ENCODE results near the gene RAB11FIP4. TPM values are rescaled to one million over a fixed set of nuclear protein-coding genes. Genes with fewer than 3 reads are reported as not detected.

The RAB11FIP4 gene
- total RNA-seq, 1 donor from 2014 or later, result 28.6 TPM

GRCh38 chr17:31581491-31581890 is 190.0 kb downstream of the RAB11FIP4 start:
- intact Hi-C loops (cut with micrococcal nuclease), result no loop called here

GRCh38 chr17:31582151-31582907 is 190.9 kb downstream of the RAB11FIP4 start:
- intact Hi-C loops (cut with micrococcal nuclease), result no loop called here

GRCh38 chr17:31583772-31584356 is 192.4 kb downstream of the RAB11FIP4 start:
- intact Hi-C loops (cut with micrococcal nuclease), result no loop called here

GRCh38 chr17:31584438-31585279 is 193.2 kb downstream of the RAB11FIP4 start:
- intact Hi-C loops (cut with micrococcal nuclease), result no loop called here

GRCh38 chr17:31585280-31585630 is 193.8 kb downstream of the RAB11FIP4 start:
- intact Hi-C loops (cut with micrococcal nuclease), result no loop called here

- intact Hi-C loops (cut with micrococcal nuclease), result no loop called here
These were observed 195.5 kb downstream of the RAB11FIP4 start for GRCh38 chr17:31586946-31587345.

- intact Hi-C loops (cut with micrococcal nuclease), result no loop called here
These were observed 196.0 kb downstream of the RAB11FIP4 start for GRCh38 chr17:31587462-31587861.

Other genes starting within 250 kb of the RAB11FIP4 start
- gene OMG, start 94.4 kb upstream of the RAB11FIP4 start, total RNA-seq, result 0.52 and 0.75 TPM in 2 replicates
- gene EVI2B, start 77.6 kb upstream of the RAB11FIP4 start, total RNA-seq, result 63.9 and 65.2 TPM in 2 replicates
- 32.0 and 34.1 TPM in 2 replicates for gene EVI2A, start 70.1 kb upstream of the RAB11FIP4 start, total RNA-seq